Measurements from ENCODE around the gene SNRPA.

SNRPA gene

GRCh38 chr19:40733149-40733548 lies 17.9 kb upstream of the SNRPA start:
- DNase-seq (ENCODE audit: low read depth), result no peak
- no peak for TF ChIP-seq CTCF (IDR thresholded peaks at IDR 0.05; ENCODE audit: control insufficient read depth, insufficient read depth, low read depth, low read length, missing control alignments)

GRCh38 chr19:40735013-40735771 lies 15.8 kb upstream of the SNRPA start:
- no peak for TF ChIP-seq CTCF (IDR thresholded peaks at IDR 0.05; ENCODE audit: control insufficient read depth, insufficient read depth, low read depth, low read length, missing control alignments)

More at GRCh38 chr19:40733149-40733548, 17.9 kb upstream of the SNRPA start:
- H3K4me3 ChIP-seq (ENCODE audit: control insufficient read depth, low read depth, low read length), result no peak overlapping the region

GRCh38 chr19:40736661-40737060 lies 14.3 kb upstream of the SNRPA start:
- TF ChIP-seq CTCF (IDR thresholded peaks at IDR 0.05; ENCODE audit: control insufficient read depth, insufficient read depth, low read depth, low read length, missing control alignments), result no peak
- DNase-seq (ENCODE audit: low read depth), result no peak

More at GRCh38 chr19:40735013-40735771, 15.8 kb upstream of the SNRPA start:
- H3K4me3 ChIP-seq (ENCODE audit: control insufficient read depth, low read depth, low read length), result no peak overlapping the region
- no peak for DNase-seq (ENCODE audit: low read depth)

GRCh38 chr19:40737102-40737644 lies 13.8 kb upstream of the SNRPA start:
- no peak for DNase-seq (ENCODE audit: low read depth)

More at GRCh38 chr19:40736661-40737060, 14.3 kb upstream of the SNRPA start:
- H3K4me3 ChIP-seq (ENCODE audit: control insufficient read depth, low read depth, low read length), result no peak overlapping the region

GRCh38 chr19:40739030-40739839 lies 11.8 kb upstream of the SNRPA start:
- no peak for TF ChIP-seq CTCF (IDR thresholded peaks at IDR 0.05; ENCODE audit: control insufficient read depth, insufficient read depth, low read depth, low read length, missing control alignments)
- H3K4me3 ChIP-seq (ENCODE audit: control insufficient read depth, low read depth, low read length), result no peak overlapping the region
- DNase-seq (ENCODE audit: low read depth), result no peak

More at GRCh38 chr19:40737102-40737644, 13.8 kb upstream of the SNRPA start:
- H3K4me3 ChIP-seq (ENCODE audit: control insufficient read depth, low read depth, low read length), result no peak overlapping the region
- no peak for TF ChIP-seq CTCF (IDR thresholded peaks at IDR 0.05; ENCODE audit: control insufficient read depth, insufficient read depth, low read depth, low read length, missing control alignments)

- no peak overlapping the region for H3K4me3 ChIP-seq (ENCODE audit: control insufficient read depth, low read depth, low read length)
- no peak for TF ChIP-seq CTCF (IDR thresholded peaks at IDR 0.05; ENCODE audit: control insufficient read depth, insufficient read depth, low read depth, low read length, missing control alignments)
- no peak for DNase-seq (ENCODE audit: low read depth)
Measured at GRCh38 chr19:40739871-40740703, 10.9 kb upstream of the SNRPA start.
